ENCODE results near the gene ANO6.

- TF ChIP-seq POLR2A (IDR thresholded peaks at IDR 0.05) (no peak), CTCF (IDR thresholded peaks at IDR 0.05) (no peak), POLR2AphosphoS5 (IDR thresholded peaks at IDR 0.05) (no peak)
Measured at GRCh38 chr12:45336762-45337596, 121.1 kb downstream of the ANO6 start.
